Gastrocnemius medialis (tissue), 4 donors: ENCODE data around the gene SEMA4C. TPM values are rescaled to one million over a fixed set of nuclear protein-coding genes. Genes with fewer than 3 reads are reported as not detected.

Experiments
- ATAC-seq, 2 donors: fragments of 150-250 bp; one replicate each; pipeline ENCODE4 v1.9.1; 2016
- DNase-seq, 2 donors: peaks; one replicate each; pipeline ENCODE4 v3.0.0-alpha.2; 2019
- H3K27ac ChIP-seq, 4 donors: fragments of 200-600 bp; sonication (generic); 1 replicate in 1 of 4; 2 replicates in 3 of 4; pipeline ENCODE4 v1.5.1; 2016 to 2018; ENCODE audit warnings: mild to moderate bottlenecking in 2 of 4, moderate library complexity in 1 of 4
- H3K27me3 ChIP-seq, 3 donors: fragments of 200-600 bp; sonication (generic) in 2 of 3; 1 replicate in 1 of 3; 2 replicates in 2 of 3; pipeline versions ENCODE4 v1.5.1 to v1.6.0; 2016 to 2019; ENCODE audit warnings: mild to moderate bottlenecking in 1 of 3, moderate library complexity in 1 of 3
- H3K36me3 ChIP-seq, 2 donors: fragments of 200-600 bp; sonication (generic) in 1 of 2; one replicate each; pipeline ENCODE4 v1.5.1; 2017 to 2018
- H3K4me1 ChIP-seq, 2 donors: fragments of 200-600 bp; sonication (generic) in 1 of 2; one replicate each; pipeline ENCODE4 v1.5.1; 2016 to 2017; ENCODE audit warnings: mild to moderate bottlenecking in 2 of 2
- H3K4me3 ChIP-seq, 4 donors: fragments of 200-600 bp; sonication (generic) in 3 of 4; 1 replicate in 1 of 4; 2 replicates in 3 of 4; pipeline ENCODE4 v1.5.1; 2016 to 2019; ENCODE audit warnings: mild to moderate bottlenecking in 2 of 4
- H3K9me3 ChIP-seq, 3 donors: fragments of 200-600 bp; sonication (generic) in 2 of 3; 1 replicate in 1 of 3; 2 replicates in 2 of 3; pipeline ENCODE4 v1.5.1; 2016 to 2019
- CTCF ChIP-seq, 5 experiments: fragments of 450-650 bp in 3 of 5; fragments of 200-600 bp in 2 of 5; sonication (generic) in 2 of 5; IDR thresholded peaks in 4 of 5; conservative IDR thresholded peaks in 1 of 5; 1 replicate in 4 of 5; 2 replicates in 1 of 5; pipeline ENCODE4 v1.5.1; 2016 to 2019; ENCODE audit warnings: antibody characterized with exemption in 5 of 5, mild to moderate bottlenecking in 3 of 5, moderate library complexity in 3 of 5
- POLR2A ChIP-seq, 2 donors: fragments of 450-650 bp; IDR thresholded peaks; one replicate each; pipeline ENCODE4 v1.6.1; 2017; ENCODE audit warnings: antibody characterized with exemption in 2 of 2, mild to moderate bottlenecking in 2 of 2, moderate library complexity in 2 of 2
- in situ Hi-C, 4 donors: fragments of 200-750 bp; cut with MboI; loops; one replicate each; pipeline versions ENCODE4 v1.15.0 to v1.8.0; 2017; ENCODE audit warnings: low sequenced_read_pairs in 4 of 4
- intact Hi-C: fragments of 100-400 bp; cut with DNase I; formaldehyde crosslinking; loops from one replicate; pipeline ENCODE4 v1.15.1; 2023; ENCODE audit warnings: low total_unique reads
- total RNA-seq, 4 donors: library from RNA; depleted of rRNA; stranded (reverse); fragments of >200 nt; gene quantifications; one replicate each; pipeline versions ENCODE4 v1.1.0 to v1.2.3, GENCODE V29; 2016

Gene SEMA4C
- total RNA-seq, 4 donors from 2014 or later: 3.2 to 8.6 (median 6.5) TPM

- Histone ChIP-seq H3K4me1 (peaks cover 12 to 21% of the 10 kb centered on the region in 2 donors), H3K9me3 (no peaks in the 10 kb centered on the region), H3K36me3 (no peaks in the 10 kb centered on the region), H3K27ac (peak overlapping the region in 2 of 4 donors; percentile 53 to 57), H3K27me3 (no peaks in the 10 kb centered on the region), H3K4me3 (no peak overlapping the region)
- intact Hi-C loops: no loop called here
- DNase-seq: peak; percentile 33 to 71
- peak; percentile 74 to 77 for ATAC-seq
- TF ChIP-seq CTCF (IDR thresholded peaks at IDR 0.05 in 4 of 5, conservative IDR thresholded peaks at IDR 0.05 in 1 of 5) (no peak), POLR2A (IDR thresholded peaks at IDR 0.05) (no peak)
- in situ Hi-C loops: no loop called here
Measured at GRCh38 chr2:96898641-96899412, 28.9 kb upstream of the SEMA4C start.

- intact Hi-C loops (no loop called here), in situ Hi-C loops (no loop called here)
- DNase-seq: no peak
- no peak for TF ChIP-seq POLR2A (IDR thresholded peaks at IDR 0.05)
- no peak for TF ChIP-seq CTCF (IDR thresholded peaks at IDR 0.05 in 4 of 5, conservative IDR thresholded peaks at IDR 0.05 in 1 of 5)
- Histone ChIP-seq H3K4me1 (peaks cover 19 to 28% of the 10 kb centered on the region in 2 donors), H3K4me3 (no peak overlapping the region), H3K27ac (no peak overlapping the region), H3K9me3 (no peaks in the 10 kb centered on the region), H3K36me3 (no peaks in the 10 kb centered on the region), H3K27me3 (no peaks in the 10 kb centered on the region)
- ATAC-seq: no peak
Measured at GRCh38 chr2:96898135-96898505, 28.2 kb upstream of the SEMA4C start.

- TF ChIP-seq CTCF (IDR thresholded peaks at IDR 0.05 in 4 of 5, conservative IDR thresholded peaks at IDR 0.05 in 1 of 5) (no peak), POLR2A (IDR thresholded peaks at IDR 0.05) (no peak)
- ATAC-seq: no peak
- intact Hi-C loops: no loop called here
Measured at GRCh38 chr2:96897491-96898134, 27.7 kb upstream of the SEMA4C start.

GRCh38 chr2:96895746-96896651 is 26.1 kb upstream of the SEMA4C start:
- Histone ChIP-seq H3K9me3 (no peaks in the 10 kb centered on the region), H3K27ac (peak overlapping the region in 3 of 4 donors; percentile 33 to 61 (median 56)), H3K4me3 (no peak overlapping the region), H3K36me3 (no peaks in the 10 kb centered on the region), H3K27me3 (no peaks in the 10 kb centered on the region), H3K4me1 (peaks cover 40 to 49% of the 10 kb centered on the region in 2 donors)
- DNase-seq (peak in 1 of 2 donors; percentile 53), ATAC-seq (peak; percentile 67 to 68)
- TF ChIP-seq CTCF (IDR thresholded peaks at IDR 0.05 in 4 of 5, conservative IDR thresholded peaks at IDR 0.05 in 1 of 5) (no peak), POLR2A (IDR thresholded peaks at IDR 0.05) (no peak)
- in situ Hi-C loops (no loop called here), intact Hi-C loops (loop anchor here (1.0 kb wide), 1 partner anchor 17 kb away; no protein-coding TSS in a partner anchor)

More at GRCh38 chr2:96897491-96898134, 27.7 kb upstream of the SEMA4C start:
- Histone ChIP-seq H3K27me3 (no peaks in the 10 kb centered on the region), H3K4me3 (no peak overlapping the region), H3K9me3 (no peaks in the 10 kb centered on the region), H3K4me1 (peaks cover 24 to 33% of the 10 kb centered on the region in 2 donors), H3K27ac (no peak overlapping the region), H3K36me3 (no peaks in the 10 kb centered on the region)
- in situ Hi-C loops: no loop called here
- DNase-seq: no peak
